ENCODE results near the gene FAS. TPM values are rescaled to one million over a fixed set of nuclear protein-coding genes. Genes with fewer than 3 reads are reported as not detected.
"Not testable (repeated sequence)": the region's sequence is repeated elsewhere in the genome, so short reads cannot be mapped to it uniquely, and the experiment has no call there.

The FAS gene
- total RNA-seq, 5 donors from 2014 or later (not counting 1 experiment from before 2014, with no cell fraction given) = 18.4 to 32.6 (median 28.0) TPM

GRCh38 chr10:89003344-89003743, 12.7 kb downstream of the FAS start:
- no peaks in the 10 kb centered on the region for H3K9me3 ChIP-seq
- H3K36me3 ChIP-seq (ENCODE audit: control insufficient read depth in 2 of 2, extremely low read depth in 1 of 2, insufficient read depth in 1 of 2, low read length in 1 of 2) = peaks cover 0 to 16% of the 10 kb centered on the region in 2 donors
- DNase-seq (no peak), ATAC-seq (replicated peaks in 1 of 4) (peak in 3 of 4 experiments; percentile 29 to 59 (median 55))
- Mint-ChIP-seq H3K9me3 (no peaks in the 10 kb centered on the region), H3K36me3 (peaks cover 18% of the 10 kb centered on the region), H3K4me1 (peaks cover 52 to 62% (median 54%) of the 10 kb centered on the region in 3 donors), H3K27me3 (no peaks in the 10 kb centered on the region), H3K27ac (peak overlapping the region; percentile 83 to 88), H3K4me3 (no peak overlapping the region)
- no peak overlapping the region for H3K27ac ChIP-seq (ENCODE audit: low read length)
- H3K4me1 ChIP-seq (ENCODE audit: control insufficient read depth in 1 of 2, extremely low read depth in 1 of 2, insufficient read depth in 2 of 2, low read length in 2 of 2) = peaks cover 15 to 28% of the 10 kb centered on the region in 2 experiments
- WGBS (ENCODE audit: insufficient coverage) = no CpG with 5 or more reads among the region's 2 CpGs
- ChIA-PET POLR2A (interaction anchor here in 1 of 2 donors (0.6 kb wide), 2 partner anchors 16 to 43 kb away, joined by 3 read pairs; no protein-coding TSS in a partner anchor), CTCF (interaction anchor here (0.6 to 1.3 kb wide), 4 partner anchors 9 to 71 kb away, joined by 3 to 5 read pairs (median 4); partner anchors contain the start of gene FAS (in 1 of the 2))
- H3K4me3 ChIP-seq (ENCODE audit: control insufficient read depth in 1 of 2, extremely low read depth in 1 of 2, low read length in 1 of 2) = no peak overlapping the region
- H3K27me3 ChIP-seq (replicated peaks in 1 of 2; ENCODE audit: control insufficient read depth in 2 of 2, extremely low read depth in 1 of 2, insufficient read depth in 2 of 2, low read length in 1 of 2) = no peaks in the 10 kb centered on the region

GRCh38 chr10:89007129-89007893, 16.7 kb downstream of the FAS start:
- H3K9me3 ChIP-seq = no peaks in the 10 kb centered on the region
- no peak for DNase-seq
- peaks cover 50% of the 10 kb centered on the region for H3K36me3 Mint-ChIP-seq
- ATAC-seq (replicated peaks in 1 of 4) = no peak
- H3K27me3 Mint-ChIP-seq = no peaks in the 10 kb centered on the region
- POLR2A ChIA-PET = no interaction called here
- no peak overlapping the region for H3K4me3 ChIP-seq (ENCODE audit: control insufficient read depth in 1 of 2, extremely low read depth in 1 of 2, low read length in 1 of 2)
- H3K27ac Mint-ChIP-seq = peak overlapping the region in 1 of 2 donors; percentile 36
- H3K4me3 Mint-ChIP-seq = no peak overlapping the region
- peaks cover 14 to 34% (median 21%) of the 10 kb centered on the region in 3 donors for H3K4me1 Mint-ChIP-seq
- no peak overlapping the region for H3K27ac ChIP-seq (ENCODE audit: low read length)
- no peaks in the 10 kb centered on the region for H3K27me3 ChIP-seq (replicated peaks in 1 of 2; ENCODE audit: control insufficient read depth in 2 of 2, extremely low read depth in 1 of 2, insufficient read depth in 2 of 2, low read length in 1 of 2)
- CTCF ChIA-PET = interaction anchor here (0.6 to 1.0 kb wide), 4 partner anchors 28 to 1129 kb away, joined by 3 to 5 read pairs (median 3); no protein-coding TSS in a partner anchor
- peaks cover 2 to 51% of the 10 kb centered on the region in 2 donors for H3K36me3 ChIP-seq (ENCODE audit: control insufficient read depth in 2 of 2, extremely low read depth in 1 of 2, insufficient read depth in 1 of 2, low read length in 1 of 2)
- WGBS (ENCODE audit: insufficient coverage) = no CpG with 5 or more reads among the region's 3 CpGs
- no peaks in the 10 kb centered on the region for H3K9me3 Mint-ChIP-seq
- peaks cover 5 to 6% of the 10 kb centered on the region in 2 experiments for H3K4me1 ChIP-seq (ENCODE audit: control insufficient read depth in 1 of 2, extremely low read depth in 1 of 2, insufficient read depth in 2 of 2, low read length in 2 of 2)

GRCh38 chr10:89018700-89019346, 28.2 kb downstream of the FAS start:
- H3K4me1 ChIP-seq (ENCODE audit: control insufficient read depth in 1 of 2, extremely low read depth in 1 of 2, insufficient read depth in 2 of 2, low read length in 2 of 2); H3K27ac ChIP-seq (ENCODE audit: low read length); POLR2A ChIA-PET; H3K27me3 Mint-ChIP-seq; H3K9me3 Mint-ChIP-seq; DNase-seq; H3K4me3 Mint-ChIP-seq; ATAC-seq (replicated peaks in 1 of 4); H3K27ac Mint-ChIP-seq; H3K4me3 ChIP-seq (ENCODE audit: control insufficient read depth in 1 of 2, extremely low read depth in 1 of 2, low read length in 1 of 2); H3K9me3 ChIP-seq; H3K27me3 ChIP-seq (replicated peaks in 1 of 2; ENCODE audit: control insufficient read depth in 2 of 2, extremely low read depth in 1 of 2, insufficient read depth in 2 of 2, low read length in 1 of 2): not testable (repeated sequence)
- 88% methylated on average over 13 of the region's 15 CpGs for WGBS (ENCODE audit: insufficient coverage)
- H3K36me3 ChIP-seq (ENCODE audit: control insufficient read depth in 2 of 2, extremely low read depth in 1 of 2, insufficient read depth in 1 of 2, low read length in 1 of 2) = peaks cover 0 to 43% of the 10 kb centered on the region in 2 donors
- Mint-ChIP-seq H3K36me3 (peaks cover 52% of the 10 kb centered on the region), H3K4me1 (peaks cover 3 to 11% (median 7%) of the 10 kb centered on the region in 3 donors)
- CTCF ChIA-PET = interaction anchor here in 1 of 2 donors (0.5 to 1.3 kb wide), 2 partner anchors 10 to 208 kb away, joined by 3 to 5 read pairs; no protein-coding TSS in a partner anchor

- H3K4me3 ChIP-seq (ENCODE audit: control insufficient read depth in 1 of 2, extremely low read depth in 1 of 2, low read length in 1 of 2) = no peak overlapping the region
- CTCF ChIA-PET = interaction anchor here in 1 of 2 donors (0.5 to 0.6 kb wide), 2 partner anchors 207 to 394 kb away, joined by 3 read pairs; partner anchors contain the start of gene IFIT5
- no peaks in the 10 kb centered on the region for H3K9me3 ChIP-seq
- 94% methylated on average over 2 of the region's 2 CpGs for WGBS (ENCODE audit: insufficient coverage)
- peaks cover 0 to 38% of the 10 kb centered on the region in 2 donors for H3K36me3 ChIP-seq (ENCODE audit: control insufficient read depth in 2 of 2, extremely low read depth in 1 of 2, insufficient read depth in 1 of 2, low read length in 1 of 2)
- H3K4me1 ChIP-seq (ENCODE audit: control insufficient read depth in 1 of 2, extremely low read depth in 1 of 2, insufficient read depth in 2 of 2, low read length in 2 of 2) = no peaks in the 10 kb centered on the region
- H3K36me3 Mint-ChIP-seq = peaks cover 44% of the 10 kb centered on the region
- peaks cover 3 to 10% (median 7%) of the 10 kb centered on the region in 3 donors for H3K4me1 Mint-ChIP-seq
- ATAC-seq (replicated peaks in 1 of 4) (no peak), DNase-seq (no peak)
- no peaks in the 10 kb centered on the region for H3K27me3 Mint-ChIP-seq
- no peaks in the 10 kb centered on the region for H3K9me3 Mint-ChIP-seq
- H3K27ac Mint-ChIP-seq = peak overlapping the region in 1 of 2 donors; percentile 40
- H3K4me3 Mint-ChIP-seq = no peak overlapping the region
- no peak overlapping the region for H3K27ac ChIP-seq (ENCODE audit: low read length)
- POLR2A ChIA-PET = no interaction called here
- no peaks in the 10 kb centered on the region for H3K27me3 ChIP-seq (replicated peaks in 1 of 2; ENCODE audit: control insufficient read depth in 2 of 2, extremely low read depth in 1 of 2, insufficient read depth in 2 of 2, low read length in 1 of 2)
Measured at GRCh38 chr10:89019569-89020327, 29.1 kb downstream of the FAS start.

- H3K27me3 Mint-ChIP-seq; CTCF ChIA-PET; POLR2A ChIA-PET; H3K9me3 ChIP-seq; H3K27ac ChIP-seq (ENCODE audit: low read length); ATAC-seq (replicated peaks in 1 of 4); H3K4me3 ChIP-seq (ENCODE audit: control insufficient read depth in 1 of 2, extremely low read depth in 1 of 2, low read length in 1 of 2); DNase-seq; H3K27me3 ChIP-seq (replicated peaks in 1 of 2; ENCODE audit: control insufficient read depth in 2 of 2, extremely low read depth in 1 of 2, insufficient read depth in 2 of 2, low read length in 1 of 2); H3K4me1 Mint-ChIP-seq; H3K4me3 Mint-ChIP-seq; H3K27ac Mint-ChIP-seq; H3K9me3 Mint-ChIP-seq; H3K4me1 ChIP-seq (ENCODE audit: control insufficient read depth in 1 of 2, extremely low read depth in 1 of 2, insufficient read depth in 2 of 2, low read length in 2 of 2): not testable (repeated sequence)
- peaks cover 31% of the 10 kb centered on the region for H3K36me3 Mint-ChIP-seq
- H3K36me3 ChIP-seq (ENCODE audit: control insufficient read depth in 2 of 2, extremely low read depth in 1 of 2, insufficient read depth in 1 of 2, low read length in 1 of 2) = peaks cover 0 to 24% of the 10 kb centered on the region in 2 donors
- WGBS (ENCODE audit: insufficient coverage) = 85% methylated on average over 6 of the region's 6 CpGs
Measured at GRCh38 chr10:89021526-89021925, 30.9 kb downstream of the FAS start.

- H3K36me3 ChIP-seq (ENCODE audit: control insufficient read depth in 2 of 2, extremely low read depth in 1 of 2, insufficient read depth in 1 of 2, low read length in 1 of 2) = peaks cover 0 to 22% of the 10 kb centered on the region in 2 donors
- no peak overlapping the region for H3K27ac ChIP-seq (ENCODE audit: low read length)
- H3K36me3 Mint-ChIP-seq = peaks cover 24% of the 10 kb centered on the region
- ATAC-seq (replicated peaks in 1 of 4) = no peak
- ChIA-PET CTCF (no interaction called here), POLR2A (no interaction called here)
- H3K4me3 Mint-ChIP-seq = no peak overlapping the region
- H3K9me3 Mint-ChIP-seq = no peaks in the 10 kb centered on the region
- H3K4me3 ChIP-seq (ENCODE audit: control insufficient read depth in 1 of 2, extremely low read depth in 1 of 2, low read length in 1 of 2) = no peak overlapping the region
- no peaks in the 10 kb centered on the region for H3K4me1 Mint-ChIP-seq
- no peaks in the 10 kb centered on the region for H3K27me3 ChIP-seq (replicated peaks in 1 of 2; ENCODE audit: control insufficient read depth in 2 of 2, extremely low read depth in 1 of 2, insufficient read depth in 2 of 2, low read length in 1 of 2)
- no peaks in the 10 kb centered on the region for H3K9me3 ChIP-seq
- H3K4me1 ChIP-seq (ENCODE audit: control insufficient read depth in 1 of 2, extremely low read depth in 1 of 2, insufficient read depth in 2 of 2, low read length in 2 of 2) = no peaks in the 10 kb centered on the region
- H3K27ac Mint-ChIP-seq = no peak overlapping the region
- no peak for DNase-seq
- no CpG with 5 or more reads among the region's 2 CpGs for WGBS (ENCODE audit: insufficient coverage)
- H3K27me3 Mint-ChIP-seq = no peaks in the 10 kb centered on the region
Measured at GRCh38 chr10:89022734-89023133, 32.1 kb downstream of the FAS start.

Data from T-cell (primary cell).